ENCODE results near the gene FILIP1L. TPM values are rescaled to one million over a fixed set of nuclear protein-coding genes. Genes with fewer than 3 reads are reported as not detected.

Gene FILIP1L
- total and polyA plus RNA-seq, 2 of the 13 experiments (the other 11 are each of a cell fraction or from before 2014, with no cell fraction given) = 8.1 to 187 TPM

GRCh38 chr3:99882436-99883137 lies 231.7 kb downstream of the FILIP1L start:
- Histone ChIP-seq H3K36me3 (replicated peaks in 1 of 2; ENCODE audit: control insufficient read depth in 1 of 2, insufficient read depth in 2 of 2, low read length in 2 of 2) (no peaks in the 10 kb centered on the region), H3K27me3 (ENCODE audit: control insufficient read depth in 1 of 2, insufficient read depth in 2 of 2, low read length in 2 of 2) (no peaks in the 10 kb centered on the region), H3K27ac (ENCODE audit: extremely low read length, insufficient read depth, low read length) (no peak overlapping the region), H3K9me3 (ENCODE audit: low read length) (no peaks in the 10 kb centered on the region), H3K9ac (ENCODE audit: insufficient read depth, low read depth, low read length) (no peak overlapping the region), H3K4me2 (ENCODE audit: low read depth, low read length) (no peak overlapping the region), H3K79me2 (ENCODE audit: insufficient read depth, low read length) (no peaks in the 10 kb centered on the region), H4K20me1 (ENCODE audit: insufficient read depth, low read length) (no peaks in the 10 kb centered on the region), H2AFZ (ENCODE audit: low read length) (no peak overlapping the region), H3K4me1 (ENCODE audit: insufficient read depth, low read length) (peaks cover 66% of the 10 kb centered on the region), H3K4me3 (replicated peaks in 1 of 3; ENCODE audit: insufficient read depth in 1 of 3, low read depth in 2 of 3, low read length in 3 of 3) (no peak overlapping the region)
- DNase-seq (ENCODE audit: low spot score) (no peak), FAIRE-seq (no peak), ATAC-seq (no peak)
- 100% methylated on average over 1 of the region's 1 CpG for WGBS (ENCODE audit: low lambda C conversion rate)
- ChIA-PET POLR2A (no interaction called here), CTCF (ENCODE audit: low intra/inter-chr PET ratio, low total read pairs) (no interaction called here)
- in situ Hi-C loops (cut with HindIII; ENCODE audit: extremely low pct_ligation_motif_present, low pct_unique_long_range_greater_than_20kb) (no loop called here), intact Hi-C loops (cut with micrococcal nuclease; ENCODE audit: unreplicated experiment) (no loop called here)
- BruUV-seq (replicated peaks) = no TSS peak
- TF ChIP-seq KDM1A (CRISPR knock-in tag; IDR thresholded peaks at IDR 0.05) (0 out of 2 replicates have a peak, but pooled peaks have one; percentile 52), ZNF768 (CRISPR knock-in tag; IDR thresholded peaks at IDR 0.05) (peak; percentile 87; the same call in 1 of the 2 replicates), ZFP1 (CRISPR knock-in tag; IDR thresholded peaks at IDR 0.05) (no peak), DPF2 (CRISPR knock-in tag; IDR thresholded peaks at IDR 0.05; ENCODE audit: borderline replicate concordance, low read depth) (no peak), HMGXB3 (CRISPR knock-in tag; IDR thresholded peaks at IDR 0.05; ENCODE audit: borderline replicate concordance) (no peak), ELF4 (CRISPR knock-in tag; IDR thresholded peaks at IDR 0.05; ENCODE audit: borderline replicate concordance) (0 out of 2 replicates have a peak, but pooled peaks have one; percentile 0)
- TF ChIP-seq, protein P1, sequence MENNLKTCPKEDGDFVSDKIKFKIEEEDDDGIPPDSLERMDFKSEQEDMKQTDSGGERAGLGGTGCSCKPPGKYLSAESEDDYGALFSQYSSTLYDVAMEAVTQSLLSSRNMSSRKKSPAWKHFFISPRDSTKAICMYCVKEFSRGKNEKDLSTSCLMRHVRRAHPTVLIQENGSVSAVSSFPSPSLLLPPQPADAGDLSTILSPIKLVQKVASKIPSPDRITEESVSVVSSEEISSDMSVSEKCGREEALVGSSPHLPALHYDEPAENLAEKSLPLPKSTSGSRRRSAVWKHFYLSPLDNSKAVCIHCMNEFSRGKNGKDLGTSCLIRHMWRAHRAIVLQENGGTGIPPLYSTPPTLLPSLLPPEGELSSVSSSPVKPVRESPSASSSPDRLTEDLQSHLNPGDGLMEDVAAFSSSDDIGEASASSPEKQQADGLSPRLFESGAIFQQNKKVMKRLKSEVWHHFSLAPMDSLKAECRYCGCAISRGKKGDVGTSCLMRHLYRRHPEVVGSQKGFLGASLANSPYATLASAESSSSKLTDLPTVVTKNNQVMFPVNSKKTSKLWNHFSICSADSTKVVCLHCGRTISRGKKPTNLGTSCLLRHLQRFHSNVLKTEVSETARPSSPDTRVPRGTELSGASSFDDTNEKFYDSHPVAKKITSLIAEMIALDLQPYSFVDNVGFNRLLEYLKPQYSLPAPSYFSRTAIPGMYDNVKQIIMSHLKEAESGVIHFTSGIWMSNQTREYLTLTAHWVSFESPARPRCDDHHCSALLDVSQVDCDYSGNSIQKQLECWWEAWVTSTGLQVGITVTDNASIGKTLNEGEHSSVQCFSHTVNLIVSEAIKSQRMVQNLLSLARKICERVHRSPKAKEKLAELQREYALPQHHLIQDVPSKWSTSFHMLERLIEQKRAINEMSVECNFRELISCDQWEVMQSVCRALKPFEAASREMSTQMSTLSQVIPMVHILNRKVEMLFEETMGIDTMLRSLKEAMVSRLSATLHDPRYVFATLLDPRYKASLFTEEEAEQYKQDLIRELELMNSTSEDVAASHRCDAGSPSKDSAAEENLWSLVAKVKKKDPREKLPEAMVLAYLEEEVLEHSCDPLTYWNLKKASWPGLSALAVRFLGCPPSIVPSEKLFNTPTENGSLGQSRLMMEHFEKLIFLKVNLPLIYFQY (CRISPR knock-in tag; IDR thresholded peaks at IDR 0.05; ENCODE audit: borderline replicate concordance) = no peak
- TF ChIP-seq, protein P2, sequence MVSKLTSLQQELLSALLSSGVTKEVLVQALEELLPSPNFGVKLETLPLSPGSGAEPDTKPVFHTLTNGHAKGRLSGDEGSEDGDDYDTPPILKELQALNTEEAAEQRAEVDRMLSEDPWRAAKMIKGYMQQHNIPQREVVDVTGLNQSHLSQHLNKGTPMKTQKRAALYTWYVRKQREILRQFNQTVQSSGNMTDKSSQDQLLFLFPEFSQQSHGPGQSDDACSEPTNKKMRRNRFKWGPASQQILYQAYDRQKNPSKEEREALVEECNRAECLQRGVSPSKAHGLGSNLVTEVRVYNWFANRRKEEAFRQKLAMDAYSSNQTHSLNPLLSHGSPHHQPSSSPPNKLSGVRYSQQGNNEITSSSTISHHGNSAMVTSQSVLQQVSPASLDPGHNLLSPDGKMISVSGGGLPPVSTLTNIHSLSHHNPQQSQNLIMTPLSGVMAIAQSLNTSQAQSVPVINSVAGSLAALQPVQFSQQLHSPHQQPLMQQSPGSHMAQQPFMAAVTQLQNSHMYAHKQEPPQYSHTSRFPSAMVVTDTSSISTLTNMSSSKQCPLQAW (CRISPR knock-in tag; IDR thresholded peaks at IDR 0.05) = no peak

Measured in HepG2 (cell line).